ENCODE data around the gene OR2F2.

GRCh38 chr7:143914938-143915652 lies 19.9 kb upstream of the OR2F2 start:
- TF ChIP-seq EZH2phosphoT487 (IDR thresholded peaks at IDR 0.05; ENCODE audit: insufficient read depth, low read depth) (no peak), EZH2 (IDR thresholded peaks at IDR 0.05; ENCODE audit: insufficient read depth, poor library complexity, severe bottlenecking) (no peak)
